GM12878 (cell line): ENCODE results near the gene ABCA7. TPM values are rescaled to one million over a fixed set of nuclear protein-coding genes. Genes with fewer than 3 reads are reported as not detected.

ENCODE experiments used
- ATAC-seq: fragments of 200-7000 bp; cut with Tn5 transposase; 3 replicates; pipeline ENCODE4 v1.9.1; 2020; ENCODE audit warnings: mild to moderate bottlenecking, moderate library complexity
- BruUV-seq: library from RNA; stranded (reverse); fragments of 400-500 nt; replicated peaks from 2 replicates; lab custom pipeline; 2021; lab: Mats Ljungman, UMichigan
- CTCF ChIA-PET: fragments of 300-600 bp; sonication (Branson Sonifier 250); formaldehyde crosslinking; extraction: SDS; loops from one replicate; lab custom pipeline; 2021; ENCODE audit warnings: inconsistent platforms; lab: Yijun Ruan, JAX
- POLR2A ChIA-PET: fragments of 350-600 bp; formaldehyde crosslinking; extraction: SDS; loops from one replicate; lab custom pipeline; 2021; ENCODE audit warnings: inconsistent platforms; lab: Charles Lee
- RAD21 ChIA-PET: fragments of 300-600 bp; sonication (Branson Sonifier 250); formaldehyde crosslinking; loops from one replicate; lab custom pipeline; 2023; ENCODE audit warnings: antibody characterized with exemption; ENCODE audit not compliant: unreplicated experiment; lab: Charles Lee
- SMC1A ChIA-PET: fragments of 300-600 bp; sonication (Branson Sonifier 250); formaldehyde crosslinking; loops from one replicate; lab custom pipeline; 2023; ENCODE audit not compliant: unreplicated experiment, uncharacterized antibody; lab: Charles Lee
- DNase-seq: peaks from one replicate; pipeline ENCODE4 v3.0.0-alpha.2; 2011; ENCODE audit warnings: low read depth, low spot score
- FAIRE-seq: peaks from 3 replicates; lab custom pipeline; 2011; peaks lifted over from hg19 to GRCh38; lab: Jason Lieb, UNC
- H2AFZ ChIP-seq: 2 replicates; pipeline ENCODE4 v1.6.0; 2011; ENCODE audit warnings: low read depth, low read length, control low read depth; ENCODE audit not compliant: control insufficient read depth
- H3K27ac ChIP-seq: 2 replicates; pipeline ENCODE4 v1.5.1; 2011; ENCODE audit warnings: control low read depth; ENCODE audit not compliant: control insufficient read depth, insufficient read depth
- H3K27me3 ChIP-seq, 2 experiments: replicated peaks in 1 of 2; 2 replicates each; pipeline versions ENCODE4 v1.6.0 to v1.6.1; 2011; ENCODE audit warnings: low read length in 1 of 2; ENCODE audit not compliant: control insufficient read depth in 2 of 2, insufficient read depth in 2 of 2
- H3K36me3 ChIP-seq, 2 experiments: 2 replicates each; pipeline ENCODE4 v1.5.1; 2011; ENCODE audit warnings: low read length in 1 of 2; ENCODE audit not compliant: control insufficient read depth in 2 of 2, insufficient read depth in 2 of 2
- H3K4me1 ChIP-seq: 2 replicates; pipeline ENCODE4 v1.6.1; 2011; ENCODE audit warnings: mild to moderate bottlenecking, low read length, moderate library complexity, mixed read lengths; ENCODE audit not compliant: control insufficient read depth, insufficient read depth
- H3K4me2 ChIP-seq: 2 replicates; pipeline ENCODE4 v1.6.0; 2011; ENCODE audit warnings: control low read depth; ENCODE audit not compliant: control insufficient read depth, insufficient read depth
- H3K4me3 ChIP-seq: fragments of 200-600 bp; sonication (generic); 2 replicates; pipeline ENCODE4 v1.5.1; 2016
- H3K79me2 ChIP-seq: 2 replicates; pipeline ENCODE4 v1.6.0; 2011; ENCODE audit warnings: low read length; ENCODE audit not compliant: control insufficient read depth, insufficient read depth
- H3K9ac ChIP-seq: 2 replicates; pipeline ENCODE4 v1.8.0; 2011; ENCODE audit warnings: low read length, control low read depth, mixed read lengths; ENCODE audit not compliant: control insufficient read depth, insufficient read depth
- H3K9me3 ChIP-seq: replicated peaks from 3 replicates; pipeline ENCODE4 v1.5.1; 2011; ENCODE audit warnings: mild to moderate bottlenecking, low read length; ENCODE audit not compliant: control insufficient read depth, insufficient read depth
- H4K20me1 ChIP-seq: 2 replicates; pipeline ENCODE4 v1.6.0; 2011; ENCODE audit not compliant: control insufficient read depth, insufficient read depth
- BHLHE40 ChIP-seq, 2 experiments: fragments of 450-650 bp in 1 of 2; IDR thresholded peaks; 2 replicates each; pipeline ENCODE4 v1.6.1; 2011 to 2017; ENCODE audit warnings: low read depth in 2 of 2, borderline replicate concordance in 1 of 2, improper control_type of control experiment in 1 of 2, low read length in 1 of 2, mild to moderate bottlenecking in 1 of 2
- BMI1 ChIP-seq: fragments of 450-650 bp; IDR thresholded peaks from 2 replicates; pipeline ENCODE4 v1.6.1; 2016; ENCODE audit warnings: mild to moderate bottlenecking, moderate library complexity, borderline replicate concordance
- CHD2 ChIP-seq: IDR thresholded peaks from 2 replicates; pipeline ENCODE4 v1.6.1; 2011; ENCODE audit warnings: low read depth, low read length, improper control_type of control experiment, borderline replicate concordance
- EP300 ChIP-seq, 2 experiments: fragments of 150-350 bp in 1 of 2; IDR thresholded peaks; 2 replicates each; pipeline ENCODE4 v1.6.1; 2011 to 2012; ENCODE audit warnings: low read depth in 2 of 2, low read length in 2 of 2, borderline replicate concordance in 1 of 2, improper control_type of control experiment in 1 of 2, inconsistent platforms in 1 of 2; ENCODE audit not compliant: control insufficient read depth in 1 of 2
- LARP7 ChIP-seq: fragments of 450-650 bp; IDR thresholded peaks from 2 replicates; pipeline ENCODE4 v1.6.1; 2017; ENCODE audit warnings: mild to moderate bottlenecking
- MTA3 ChIP-seq: IDR thresholded peaks from 2 replicates; pipeline ENCODE4 v1.6.1; 2012; ENCODE audit warnings: low read length, inconsistent platforms, borderline replicate concordance
- NFYA ChIP-seq: IDR thresholded peaks from 2 replicates; pipeline ENCODE4 v1.6.1; 2011; ENCODE audit warnings: low read depth, mild to moderate bottlenecking, low read length, improper control_type of control experiment, borderline replicate concordance
- NFYB ChIP-seq: IDR thresholded peaks from 2 replicates; pipeline ENCODE4 v1.6.1; 2011; ENCODE audit warnings: low read depth, mild to moderate bottlenecking, low read length, improper control_type of control experiment, moderate library complexity; ENCODE audit not compliant: insufficient read depth
- POU2F2 ChIP-seq: IDR thresholded peaks from 3 replicates; pipeline ENCODE4 v1.6.1; 2011; ENCODE audit warnings: low read depth, mild to moderate bottlenecking, low read length, borderline replicate concordance
- RELA ChIP-seq: fragments of 450-650 bp; IDR thresholded peaks from 2 replicates; pipeline ENCODE4 v1.8.0; 2014; ENCODE audit warnings: borderline replicate concordance; ENCODE audit not compliant: partially characterized antibody
- SKIL ChIP-seq: fragments of 450-650 bp; IDR thresholded peaks from 2 replicates; pipeline ENCODE4 v1.6.1; 2017; ENCODE audit warnings: mild to moderate bottlenecking, low read depth, inconsistent platforms; ENCODE audit not compliant: poor library complexity, severe bottlenecking
- SMAD5 ChIP-seq: IDR thresholded peaks from 2 replicates; pipeline ENCODE4 v1.6.1; 2016; ENCODE audit warnings: antibody characterized with exemption, low read depth
- TCF7 ChIP-seq: IDR thresholded peaks from 2 replicates; pipeline ENCODE4 v1.6.1; 2014; ENCODE audit warnings: antibody characterized with exemption, borderline replicate concordance
- ZNF24 ChIP-seq: fragments of 450-650 bp; IDR thresholded peaks from 2 replicates; pipeline ENCODE4 v1.6.1; 2017; ENCODE audit warnings: antibody characterized with exemption, mild to moderate bottlenecking
- ZNF384 ChIP-seq: IDR thresholded peaks from 2 replicates; pipeline ENCODE4 v1.6.1; 2012; ENCODE audit warnings: low read depth, mild to moderate bottlenecking, low read length, improper control_type of control experiment, borderline replicate concordance
- ZSCAN29 ChIP-seq: fragments of 450-650 bp; IDR thresholded peaks from 2 replicates; pipeline ENCODE4 v1.6.1; 2017; ENCODE audit warnings: mild to moderate bottlenecking, moderate library complexity
- WGBS: methylation state at CpG from one replicate; pipeline ENCODE4 v1.1.6; 2016; ENCODE audit warnings: low lambda C conversion rate; ENCODE audit not compliant: insufficient replicate concordance, insufficient coverage; ENCODE audit errors: missing lambda C conversion rate; 5-methylcytosine and 5-hydroxymethylcytosine counted together
- in situ Hi-C: fragments of 300-500 bp; cut with MboI; formaldehyde crosslinking; loops from 9 replicates; pipeline ENCODE4 v1.14.3; 2018; ENCODE audit warnings: mixed read lengths
- intact Hi-C: fragments of 100-400 bp; cut with micrococcal nuclease; formaldehyde crosslinking; loops from one replicate; pipeline ENCODE4 v1.14.2; 2022; ENCODE audit not compliant: unreplicated experiment
- polyA plus RNA-seq, 11 experiments: library from polyadenylated mRNA; depleted of rRNA in 4 of 11; unstranded in 6 of 11; stranded (reverse) in 5 of 11; fragments of >200 nt; fragmentation: Nextera tagmentation in 4 of 11; fragmentation: Illumina TruSeq in 1 of 11; extraction: Ambion mirVana in 4 of 11; extraction: Trizol in 1 of 11; gene quantifications; 1 replicate in 1 of 11; 2 replicates in 10 of 11; pipeline versions ENCODE4 v1.2.1 to v1.2.3, GENCODE V29; 2011 to 2016; ENCODE audit warnings: inconsistent platforms in 2 of 11, missing spikeins in 2 of 11, low read depth in 1 of 11
- total RNA-seq, 4 experiments: library from RNA; depleted of rRNA in 3 of 4; stranded (reverse); fragments of >200 nt in 3 of 4; fragmentation: Illumina TruSeq in 1 of 4; extraction: Trizol in 1 of 4; gene quantifications; 2 replicates each; pipeline versions ENCODE4 v1.2.1 to v1.2.3, GENCODE V29; 2013 to 2021
- TF ChIP-seq, protein P1 (sequence below): IDR thresholded peaks from 2 replicates; pipeline ENCODE4 v1.6.1; 2012; ENCODE audit warnings: mild to moderate bottlenecking, low read depth, low read length
- TF ChIP-seq, protein P2 (sequence below): IDR thresholded peaks from 2 replicates; pipeline ENCODE4 v1.6.1; 2011; ENCODE audit warnings: low read depth, mild to moderate bottlenecking, low read length, moderate library complexity, borderline replicate concordance; ENCODE audit errors: extremely low read depth

ABCA7 gene
- total and polyA plus RNA-seq, 10 of the 15 experiments (the other 5 are each of a cell fraction or from before 2014, with no cell fraction given) = 1.0 to 49.5 (median 14.8) TPM

GRCh38 chr19:1002600-1002999 is 37.3 kb upstream of the ABCA7 start (continued):
- no peak for TF ChIP-seq SKIL
- no peak for TF ChIP-seq ZSCAN29
- TF ChIP-seq BHLHE40 (IDR thresholded peaks at IDR 0.05; ENCODE audit: borderline replicate concordance in 1 of 2, low read depth in 2 of 2, low read length in 1 of 2) = no peak
- TF ChIP-seq, protein P1, sequence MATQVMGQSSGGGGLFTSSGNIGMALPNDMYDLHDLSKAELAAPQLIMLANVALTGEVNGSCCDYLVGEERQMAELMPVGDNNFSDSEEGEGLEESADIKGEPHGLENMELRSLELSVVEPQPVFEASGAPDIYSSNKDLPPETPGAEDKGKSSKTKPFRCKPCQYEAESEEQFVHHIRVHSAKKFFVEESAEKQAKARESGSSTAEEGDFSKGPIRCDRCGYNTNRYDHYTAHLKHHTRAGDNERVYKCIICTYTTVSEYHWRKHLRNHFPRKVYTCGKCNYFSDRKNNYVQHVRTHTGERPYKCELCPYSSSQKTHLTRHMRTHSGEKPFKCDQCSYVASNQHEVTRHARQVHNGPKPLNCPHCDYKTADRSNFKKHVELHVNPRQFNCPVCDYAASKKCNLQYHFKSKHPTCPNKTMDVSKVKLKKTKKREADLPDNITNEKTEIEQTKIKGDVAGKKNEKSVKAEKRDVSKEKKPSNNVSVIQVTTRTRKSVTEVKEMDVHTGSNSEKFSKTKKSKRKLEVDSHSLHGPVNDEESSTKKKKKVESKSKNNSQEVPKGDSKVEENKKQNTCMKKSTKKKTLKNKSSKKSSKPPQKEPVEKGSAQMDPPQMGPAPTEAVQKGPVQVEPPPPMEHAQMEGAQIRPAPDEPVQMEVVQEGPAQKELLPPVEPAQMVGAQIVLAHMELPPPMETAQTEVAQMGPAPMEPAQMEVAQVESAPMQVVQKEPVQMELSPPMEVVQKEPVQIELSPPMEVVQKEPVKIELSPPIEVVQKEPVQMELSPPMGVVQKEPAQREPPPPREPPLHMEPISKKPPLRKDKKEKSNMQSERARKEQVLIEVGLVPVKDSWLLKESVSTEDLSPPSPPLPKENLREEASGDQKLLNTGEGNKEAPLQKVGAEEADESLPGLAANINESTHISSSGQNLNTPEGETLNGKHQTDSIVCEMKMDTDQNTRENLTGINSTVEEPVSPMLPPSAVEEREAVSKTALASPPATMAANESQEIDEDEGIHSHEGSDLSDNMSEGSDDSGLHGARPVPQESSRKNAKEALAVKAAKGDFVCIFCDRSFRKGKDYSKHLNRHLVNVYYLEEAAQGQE = no peak
- no peak for TF ChIP-seq SMAD5

GRCh38 chr19:1003283-1003682 is 36.6 kb upstream of the ABCA7 start:
- BruUV-seq = no TSS peak
- intact Hi-C loops = no loop called here
- no peak overlapping the region for H2AFZ ChIP-seq
- H3K27me3 ChIP-seq = peaks cover 3 to 5% of the 10 kb centered on the region in 2 experiments; a peak in 3 of 4 replicates
- no peak for ATAC-seq
- H3K4me2 ChIP-seq = no peak overlapping the region
- no peaks in the 10 kb centered on the region for H3K4me1 ChIP-seq
- ChIA-PET POLR2A (interaction anchor here (0.6 kb wide), 1 partner anchor 238 kb away, joined by 3 read pairs; the partner anchor contains the start of gene ATP5F1D), SMC1A (no interaction called here), CTCF (interaction anchor here (0.7 kb wide), 1 partner anchor 25 kb away, joined by 3 read pairs; no protein-coding TSS in a partner anchor), RAD21 (interaction anchor here (0.7 to 1.2 kb wide), 2 partner anchors 9 to 140 kb away, joined by 3 read pairs; no protein-coding TSS in a partner anchor)
- no peaks in the 10 kb centered on the region; a peak in 1 of 4 replicates for H3K36me3 ChIP-seq
- in situ Hi-C loops = no loop called here
- no peak for DNase-seq
- 63% methylated on average over 31 of the region's 37 CpGs for WGBS
- H3K9ac ChIP-seq = no peak overlapping the region
- no peaks in the 10 kb centered on the region for H3K9me3 ChIP-seq
- no peak for FAIRE-seq
- no peaks in the 10 kb centered on the region for H3K79me2 ChIP-seq
- no peak overlapping the region for H3K4me3 ChIP-seq
- H4K20me1 ChIP-seq = no peaks in the 10 kb centered on the region
- H3K27ac ChIP-seq = no peak overlapping the region
- TF ChIP-seq, protein P2, sequence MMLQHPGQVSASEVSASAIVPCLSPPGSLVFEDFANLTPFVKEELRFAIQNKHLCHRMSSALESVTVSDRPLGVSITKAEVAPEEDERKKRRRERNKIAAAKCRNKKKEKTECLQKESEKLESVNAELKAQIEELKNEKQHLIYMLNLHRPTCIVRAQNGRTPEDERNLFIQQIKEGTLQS = no peak
- TF ChIP-seq ZNF384 (no peak), NFYA (no peak), POU2F2 (no peak), LARP7 (no peak), CHD2 (no peak), NFYB (no peak), MTA3 (no peak), TCF7 (no peak), RELA (no peak), ZNF24 (no peak), EP300 (IDR thresholded peaks at IDR 0.05; ENCODE audit: borderline replicate concordance in 1 of 2, control insufficient read depth in 1 of 2, low read depth in 2 of 2, low read length in 2 of 2) (no peak), BMI1 (no peak)
